ENCODE measurements around the gene PLEKHH3.

- TF ChIP-seq, protein P1, sequence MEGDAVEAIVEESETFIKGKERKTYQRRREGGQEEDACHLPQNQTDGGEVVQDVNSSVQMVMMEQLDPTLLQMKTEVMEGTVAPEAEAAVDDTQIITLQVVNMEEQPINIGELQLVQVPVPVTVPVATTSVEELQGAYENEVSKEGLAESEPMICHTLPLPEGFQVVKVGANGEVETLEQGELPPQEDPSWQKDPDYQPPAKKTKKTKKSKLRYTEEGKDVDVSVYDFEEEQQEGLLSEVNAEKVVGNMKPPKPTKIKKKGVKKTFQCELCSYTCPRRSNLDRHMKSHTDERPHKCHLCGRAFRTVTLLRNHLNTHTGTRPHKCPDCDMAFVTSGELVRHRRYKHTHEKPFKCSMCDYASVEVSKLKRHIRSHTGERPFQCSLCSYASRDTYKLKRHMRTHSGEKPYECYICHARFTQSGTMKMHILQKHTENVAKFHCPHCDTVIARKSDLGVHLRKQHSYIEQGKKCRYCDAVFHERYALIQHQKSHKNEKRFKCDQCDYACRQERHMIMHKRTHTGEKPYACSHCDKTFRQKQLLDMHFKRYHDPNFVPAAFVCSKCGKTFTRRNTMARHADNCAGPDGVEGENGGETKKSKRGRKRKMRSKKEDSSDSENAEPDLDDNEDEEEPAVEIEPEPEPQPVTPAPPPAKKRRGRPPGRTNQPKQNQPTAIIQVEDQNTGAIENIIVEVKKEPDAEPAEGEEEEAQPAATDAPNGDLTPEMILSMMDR (IDR thresholded peaks at IDR 0.05): no peak
- no peak for TF ChIP-seq POLR2A (IDR thresholded peaks at IDR 0.05)
Observed at GRCh38 chr17:42653179-42654124, 23.3 kb downstream of the PLEKHH3 start.
